ENCODE data around the gene MAPK11.

MAPK11 gene

GRCh38 chr22:50293441-50294318 is 23.5 kb upstream of the MAPK11 start:
- DNase-seq, result no peak

- DNase-seq, result no peak
Observed at GRCh38 chr22:50292643-50293440, 22.7 kb upstream of the MAPK11 start.

GRCh38 chr22:50289942-50290630 is 19.9 kb upstream of the MAPK11 start:
- peak; percentile 21 for DNase-seq

GRCh38 chr22:50289151-50289941 is 19.2 kb upstream of the MAPK11 start:
- DNase-seq, result no peak

GRCh38 chr22:50287731-50288130 is 17.6 kb upstream of the MAPK11 start:
- DNase-seq, result no peak

- DNase-seq, result no peak
Observed at GRCh38 chr22:50286701-50287318, 16.6 kb upstream of the MAPK11 start.

- no peak for DNase-seq
Observed at GRCh38 chr22:50286275-50286674, 16.1 kb upstream of the MAPK11 start.

- no peak for DNase-seq
Observed at GRCh38 chr22:50285568-50286229, 15.5 kb upstream of the MAPK11 start.

- DNase-seq, result no peak
Observed at GRCh38 chr22:50284479-50284878, 14.3 kb upstream of the MAPK11 start.

GRCh38 chr22:50283821-50284220 is 13.6 kb upstream of the MAPK11 start:
- DNase-seq, result no peak

GRCh38 chr22:50282361-50283155 is 12.4 kb upstream of the MAPK11 start:
- no peak for DNase-seq

GRCh38 chr22:50281957-50282356 is 11.8 kb upstream of the MAPK11 start:
- no peak for DNase-seq

- DNase-seq, result no peak
Observed at GRCh38 chr22:50281384-50281760, 11.2 kb upstream of the MAPK11 start.

GRCh38 chr22:50280708-50281383 is 10.7 kb upstream of the MAPK11 start:
- no peak for DNase-seq

GRCh38 chr22:50280022-50280707 is 10.0 kb upstream of the MAPK11 start:
- DNase-seq, result no peak

- no peak for DNase-seq
Observed at GRCh38 chr22:50278956-50279619, 8.9 kb upstream of the MAPK11 start.

GRCh38 chr22:50278461-50278860 is 8.3 kb upstream of the MAPK11 start:
- no peak for DNase-seq

GRCh38 chr22:50277761-50278160 is 7.6 kb upstream of the MAPK11 start:
- no peak for DNase-seq

GRCh38 chr22:50276143-50276542 is 6.0 kb upstream of the MAPK11 start:
- DNase-seq, result no peak

Measured in SHP77 treated with DMSO at 0.1 percent for 48 hours (cell line).